ENCODE results near the gene GOLGA3. TPM values are rescaled to one million over a fixed set of nuclear protein-coding genes. Genes with fewer than 3 reads are reported as not detected.

GOLGA3 gene
- total RNA-seq, 1 donor from 2014 or later, result 63.8 TPM

- Mint-ChIP-seq H3K4me1 (no peaks in the 10 kb centered on the region), H3K27ac (no peak overlapping the region), H3K9me3 (no peaks in the 10 kb centered on the region), H3K27me3 (ENCODE audit: low read depth) (no peaks in the 10 kb centered on the region), H3K36me3 (peaks cover 67% of the 10 kb centered on the region), H3K4me3 (no peak overlapping the region)
- no peak for TF ChIP-seq CTCF (IDR thresholded peaks at IDR 0.05; ENCODE audit: unreplicated experiment)
- DNase-seq (ENCODE audit: low spot score in 2 of 2, unreplicated experiment in 2 of 2), result no peak
These were observed 101.4 kb downstream of the GOLGA3 start for GRCh38 chr12:132727091-132727794.

GRCh38 chr12:132726386-132726785 lies 102.3 kb downstream of the GOLGA3 start:
- Mint-ChIP-seq H3K4me3 (no peak overlapping the region), H3K9me3 (no peaks in the 10 kb centered on the region), H3K27ac (no peak overlapping the region), H3K4me1 (no peaks in the 10 kb centered on the region), H3K27me3 (ENCODE audit: low read depth) (no peaks in the 10 kb centered on the region), H3K36me3 (peaks cover 61% of the 10 kb centered on the region)
- no peak for DNase-seq (ENCODE audit: low spot score in 2 of 2, unreplicated experiment in 2 of 2)
- no peak for TF ChIP-seq CTCF (IDR thresholded peaks at IDR 0.05; ENCODE audit: unreplicated experiment)

- no peak overlapping the region for H3K4me3 Mint-ChIP-seq
- no peak for TF ChIP-seq CTCF (IDR thresholded peaks at IDR 0.05; ENCODE audit: unreplicated experiment)
- no peak overlapping the region for H3K27ac Mint-ChIP-seq
- H3K36me3 Mint-ChIP-seq, result peaks cover 53% of the 10 kb centered on the region
- no peaks in the 10 kb centered on the region for H3K27me3 Mint-ChIP-seq (ENCODE audit: low read depth)
- DNase-seq (ENCODE audit: low spot score in 2 of 2, unreplicated experiment in 2 of 2), result no peak
- no peaks in the 10 kb centered on the region for H3K4me1 Mint-ChIP-seq
- no peaks in the 10 kb centered on the region for H3K9me3 Mint-ChIP-seq
These were observed 104.0 kb downstream of the GOLGA3 start for GRCh38 chr12:132724506-132725241.

GRCh38 chr12:132723764-132724140 lies 104.9 kb downstream of the GOLGA3 start:
- TF ChIP-seq CTCF (IDR thresholded peaks at IDR 0.05; ENCODE audit: unreplicated experiment), result no peak
- Mint-ChIP-seq H3K27me3 (ENCODE audit: low read depth) (no peaks in the 10 kb centered on the region), H3K4me1 (no peaks in the 10 kb centered on the region), H3K9me3 (no peaks in the 10 kb centered on the region), H3K27ac (no peak overlapping the region), H3K36me3 (peaks cover 55% of the 10 kb centered on the region), H3K4me3 (no peak overlapping the region)
- no peak for DNase-seq (ENCODE audit: low spot score in 2 of 2, unreplicated experiment in 2 of 2)

GRCh38 chr12:132723015-132723763 lies 105.5 kb downstream of the GOLGA3 start:
- H3K36me3 Mint-ChIP-seq, result peaks cover 50% of the 10 kb centered on the region
- no peak for TF ChIP-seq CTCF (IDR thresholded peaks at IDR 0.05; ENCODE audit: unreplicated experiment)
- DNase-seq (ENCODE audit: low spot score in 2 of 2, unreplicated experiment in 2 of 2), result no peak
- no peaks in the 10 kb centered on the region for H3K9me3 Mint-ChIP-seq
- H3K4me3 Mint-ChIP-seq, result no peak overlapping the region
- H3K27me3 Mint-ChIP-seq (ENCODE audit: low read depth), result no peaks in the 10 kb centered on the region
- H3K27ac Mint-ChIP-seq, result no peak overlapping the region
- H3K4me1 Mint-ChIP-seq, result no peaks in the 10 kb centered on the region
